ENCODE data around the gene HES3.

Gene HES3

GRCh38 chr1:6268415-6268814 lies 24.4 kb downstream of the HES3 start:
- Histone ChIP-seq H3K27ac (ENCODE audit: low read depth, low read length) (no peak overlapping the region), H3K36me3 (ENCODE audit: insufficient read depth, low read length) (peaks cover 5% of the 10 kb centered on the region; the same call in 1 of the 2 replicates), H3K27me3 (ENCODE audit: insufficient read depth, low read length) (no peaks in the 10 kb centered on the region), H3K4me3 (ENCODE audit: low read length) (no peak overlapping the region), H3K9ac (ENCODE audit: low read depth, low read length) (no peak overlapping the region), H3K9me3 (ENCODE audit: insufficient read depth, low read depth, low read length) (no peaks in the 10 kb centered on the region), H3K4me1 (ENCODE audit: insufficient read depth, low read length) (peaks cover 5% of the 10 kb centered on the region; the same call in 1 of the 2 replicates)
- 83% methylated on average over 21 of the region's 21 CpGs for WGBS

- H3K9me3 ChIP-seq (ENCODE audit: insufficient read depth, low read depth, low read length): no peaks in the 10 kb centered on the region
- peaks cover 2% of the 10 kb centered on the region; the same call in 1 of the 2 replicates for H3K36me3 ChIP-seq (ENCODE audit: insufficient read depth, low read length)
- H3K4me3 ChIP-seq (ENCODE audit: low read length): no peak overlapping the region
- peaks cover 13% of the 10 kb centered on the region; the same call in 1 of the 2 replicates for H3K4me1 ChIP-seq (ENCODE audit: insufficient read depth, low read length)
- no peak overlapping the region for H3K9ac ChIP-seq (ENCODE audit: low read depth, low read length)
- H3K27me3 ChIP-seq (ENCODE audit: insufficient read depth, low read length): no peaks in the 10 kb centered on the region
- 94% methylated on average over 14 of the region's 14 CpGs for WGBS
- no peak overlapping the region for H3K27ac ChIP-seq (ENCODE audit: low read depth, low read length)
Observed at GRCh38 chr1:6269296-6269695, 25.3 kb downstream of the HES3 start.

GRCh38 chr1:6269720-6270400 lies 25.9 kb downstream of the HES3 start:
- Histone ChIP-seq H3K4me3 (ENCODE audit: low read length) (no peak overlapping the region), H3K9ac (ENCODE audit: low read depth, low read length) (no peak overlapping the region), H3K36me3 (ENCODE audit: insufficient read depth, low read length) (no peaks in the 10 kb centered on the region; the same call in 1 of the 2 replicates), H3K27ac (ENCODE audit: low read depth, low read length) (no peak overlapping the region), H3K27me3 (ENCODE audit: insufficient read depth, low read length) (no peaks in the 10 kb centered on the region), H3K4me1 (ENCODE audit: insufficient read depth, low read length) (peaks cover 13% of the 10 kb centered on the region; the same call in 1 of the 2 replicates), H3K9me3 (ENCODE audit: insufficient read depth, low read depth, low read length) (no peaks in the 10 kb centered on the region)
- 78% methylated on average over 22 of the region's 22 CpGs for WGBS

- H3K36me3 ChIP-seq (ENCODE audit: insufficient read depth, low read length): no peaks in the 10 kb centered on the region; the same call in 1 of the 2 replicates
- WGBS: 93% methylated on average over 8 of the region's 8 CpGs
- H3K4me1 ChIP-seq (ENCODE audit: insufficient read depth, low read length): peaks cover 13% of the 10 kb centered on the region; the same call in 1 of the 2 replicates
Observed at GRCh38 chr1:6270401-6270800, 26.4 kb downstream of the HES3 start.

GRCh38 chr1:6271006-6271405 lies 27.0 kb downstream of the HES3 start:
- 89% methylated on average over 4 of the region's 4 CpGs for WGBS
- H3K4me3 ChIP-seq (ENCODE audit: low read length): no peak overlapping the region
- no peaks in the 10 kb centered on the region for H3K27me3 ChIP-seq (ENCODE audit: insufficient read depth, low read length)
- H3K27ac ChIP-seq (ENCODE audit: low read depth, low read length): no peak overlapping the region
- H3K9me3 ChIP-seq (ENCODE audit: insufficient read depth, low read depth, low read length): no peaks in the 10 kb centered on the region
- H3K36me3 ChIP-seq (ENCODE audit: insufficient read depth, low read length): no peaks in the 10 kb centered on the region; the same call in 1 of the 2 replicates
- peaks cover 17% of the 10 kb centered on the region for H3K4me1 ChIP-seq (ENCODE audit: insufficient read depth, low read length)
- no peak overlapping the region for H3K9ac ChIP-seq (ENCODE audit: low read depth, low read length)

More at GRCh38 chr1:6270401-6270800, 26.4 kb downstream of the HES3 start:
- Histone ChIP-seq H3K27me3 (ENCODE audit: insufficient read depth, low read length) (no peaks in the 10 kb centered on the region), H3K9ac (ENCODE audit: low read depth, low read length) (no peak overlapping the region), H3K9me3 (ENCODE audit: insufficient read depth, low read depth, low read length) (no peaks in the 10 kb centered on the region), H3K27ac (ENCODE audit: low read depth, low read length) (no peak overlapping the region), H3K4me3 (ENCODE audit: low read length) (no peak overlapping the region)

GRCh38 chr1:6271554-6271953 lies 27.6 kb downstream of the HES3 start:
- Histone ChIP-seq H3K27me3 (ENCODE audit: insufficient read depth, low read length) (no peaks in the 10 kb centered on the region), H3K4me3 (ENCODE audit: low read length) (no peak overlapping the region), H3K36me3 (ENCODE audit: insufficient read depth, low read length) (no peaks in the 10 kb centered on the region; the same call in 1 of the 2 replicates), H3K4me1 (ENCODE audit: insufficient read depth, low read length) (peaks cover 23% of the 10 kb centered on the region), H3K27ac (ENCODE audit: low read depth, low read length) (no peak overlapping the region), H3K9ac (ENCODE audit: low read depth, low read length) (no peak overlapping the region), H3K9me3 (ENCODE audit: insufficient read depth, low read depth, low read length) (no peaks in the 10 kb centered on the region)
- WGBS: 85% methylated on average over 12 of the region's 12 CpGs

GRCh38 chr1:6272452-6272851 lies 28.5 kb downstream of the HES3 start:
- peaks cover 25% of the 10 kb centered on the region for H3K4me1 ChIP-seq (ENCODE audit: insufficient read depth, low read length)
- WGBS: 92% methylated on average over 9 of the region's 9 CpGs
- H3K9ac ChIP-seq (ENCODE audit: low read depth, low read length): no peak overlapping the region

GRCh38 chr1:6272868-6273267 lies 28.9 kb downstream of the HES3 start:
- Histone ChIP-seq H3K27ac (ENCODE audit: low read depth, low read length) (peak overlapping the region; percentile 53; the same call in 1 of the 2 replicates), H3K9me3 (ENCODE audit: insufficient read depth, low read depth, low read length) (no peaks in the 10 kb centered on the region), H3K27me3 (ENCODE audit: insufficient read depth, low read length) (no peaks in the 10 kb centered on the region), H3K4me3 (ENCODE audit: low read length) (no peak overlapping the region), H3K9ac (ENCODE audit: low read depth, low read length) (no peak overlapping the region), H3K4me1 (ENCODE audit: insufficient read depth, low read length) (peaks cover 25% of the 10 kb centered on the region), H3K36me3 (ENCODE audit: insufficient read depth, low read length) (no peaks in the 10 kb centered on the region; the same call in 1 of the 2 replicates)
- 69% methylated on average over 6 of the region's 6 CpGs for WGBS

More at GRCh38 chr1:6272452-6272851, 28.5 kb downstream of the HES3 start:
- no peaks in the 10 kb centered on the region for H3K9me3 ChIP-seq (ENCODE audit: insufficient read depth, low read depth, low read length)
- no peaks in the 10 kb centered on the region for H3K27me3 ChIP-seq (ENCODE audit: insufficient read depth, low read length)
- H3K27ac ChIP-seq (ENCODE audit: low read depth, low read length): no peak overlapping the region
- no peaks in the 10 kb centered on the region; the same call in 1 of the 2 replicates for H3K36me3 ChIP-seq (ENCODE audit: insufficient read depth, low read length)
- H3K4me3 ChIP-seq (ENCODE audit: low read length): no peak overlapping the region

GRCh38 chr1:6273380-6273891 lies 29.5 kb downstream of the HES3 start:
- H3K9ac ChIP-seq (ENCODE audit: low read depth, low read length): no peak overlapping the region
- no peaks in the 10 kb centered on the region for H3K9me3 ChIP-seq (ENCODE audit: insufficient read depth, low read depth, low read length)
- 0 out of 2 replicates have a peak overlapping the region, but pooled peaks have one; percentile 46 for H3K27ac ChIP-seq (ENCODE audit: low read depth, low read length)
- WGBS: 59% methylated on average over 19 of the region's 19 CpGs
- no peak overlapping the region for H3K4me3 ChIP-seq (ENCODE audit: low read length)
- H3K27me3 ChIP-seq (ENCODE audit: insufficient read depth, low read length): no peaks in the 10 kb centered on the region
- H3K4me1 ChIP-seq (ENCODE audit: insufficient read depth, low read length): peaks cover 25% of the 10 kb centered on the region
- H3K36me3 ChIP-seq (ENCODE audit: insufficient read depth, low read length): no peaks in the 10 kb centered on the region; the same call in 1 of the 2 replicates

GRCh38 chr1:6274102-6274501 lies 30.1 kb downstream of the HES3 start:
- Histone ChIP-seq H3K4me3 (ENCODE audit: low read length) (no peak overlapping the region), H3K9me3 (ENCODE audit: insufficient read depth, low read depth, low read length) (no peaks in the 10 kb centered on the region), H3K9ac (ENCODE audit: low read depth, low read length) (no peak overlapping the region), H3K4me1 (ENCODE audit: insufficient read depth, low read length) (peaks cover 25% of the 10 kb centered on the region), H3K27ac (ENCODE audit: low read depth, low read length) (0 out of 2 replicates have a peak overlapping the region, but pooled peaks have one; percentile 46), H3K27me3 (ENCODE audit: insufficient read depth, low read length) (no peaks in the 10 kb centered on the region), H3K36me3 (ENCODE audit: insufficient read depth, low read length) (no peaks in the 10 kb centered on the region; the same call in 1 of the 2 replicates)
- WGBS: 95% methylated on average over 11 of the region's 11 CpGs

- Histone ChIP-seq H3K9ac (ENCODE audit: low read depth, low read length) (no peak overlapping the region), H3K27ac (ENCODE audit: low read depth, low read length) (no peak overlapping the region), H3K36me3 (ENCODE audit: insufficient read depth, low read length) (no peaks in the 10 kb centered on the region; the same call in 1 of the 2 replicates), H3K27me3 (ENCODE audit: insufficient read depth, low read length) (no peaks in the 10 kb centered on the region), H3K9me3 (ENCODE audit: insufficient read depth, low read depth, low read length) (no peaks in the 10 kb centered on the region), H3K4me1 (ENCODE audit: insufficient read depth, low read length) (peaks cover 25% of the 10 kb centered on the region), H3K4me3 (ENCODE audit: low read length) (no peak overlapping the region)
- WGBS: 95% methylated on average over 16 of the region's 16 CpGs
Observed at GRCh38 chr1:6274622-6275139, 30.7 kb downstream of the HES3 start.

Measured in HUES64 (cell line).